Astrocyte of the cerebellum (primary cell): Measurements from ENCODE around the gene TSEN2.
A peak's percentile ranks its signal among the peaks of the same experiment; 100 is the strongest.
"Not testable (repeated sequence)": the region's sequence is repeated elsewhere in the genome, so short reads cannot be mapped to it uniquely, and the experiment has no call there.

Experiments
- DNase-seq: peaks from one replicate; pipeline ENCODE4 v3.0.0-alpha.2; 2011; ENCODE audit warnings: low read depth
- H3K4me3 ChIP-seq: 2 replicates; pipeline ENCODE4 v1.5.1; 2011; ENCODE audit warnings: mild to moderate bottlenecking, low read depth, low read length, moderate library complexity
- in situ Hi-C: cut with HindIII; loops from 2 replicates; pipeline ENCODE4 v1.10.0; 2017; ENCODE audit warnings: low sequenced_read_pairs
- TF ChIP-seq, protein P1 (sequence below): IDR thresholded peaks from 2 replicates; pipeline ENCODE4 v1.5.1; 2012; ENCODE audit warnings: low read length, low read depth, moderate library complexity, mild to moderate bottlenecking; ENCODE audit errors: missing control alignments

TSEN2 gene

DNA sequence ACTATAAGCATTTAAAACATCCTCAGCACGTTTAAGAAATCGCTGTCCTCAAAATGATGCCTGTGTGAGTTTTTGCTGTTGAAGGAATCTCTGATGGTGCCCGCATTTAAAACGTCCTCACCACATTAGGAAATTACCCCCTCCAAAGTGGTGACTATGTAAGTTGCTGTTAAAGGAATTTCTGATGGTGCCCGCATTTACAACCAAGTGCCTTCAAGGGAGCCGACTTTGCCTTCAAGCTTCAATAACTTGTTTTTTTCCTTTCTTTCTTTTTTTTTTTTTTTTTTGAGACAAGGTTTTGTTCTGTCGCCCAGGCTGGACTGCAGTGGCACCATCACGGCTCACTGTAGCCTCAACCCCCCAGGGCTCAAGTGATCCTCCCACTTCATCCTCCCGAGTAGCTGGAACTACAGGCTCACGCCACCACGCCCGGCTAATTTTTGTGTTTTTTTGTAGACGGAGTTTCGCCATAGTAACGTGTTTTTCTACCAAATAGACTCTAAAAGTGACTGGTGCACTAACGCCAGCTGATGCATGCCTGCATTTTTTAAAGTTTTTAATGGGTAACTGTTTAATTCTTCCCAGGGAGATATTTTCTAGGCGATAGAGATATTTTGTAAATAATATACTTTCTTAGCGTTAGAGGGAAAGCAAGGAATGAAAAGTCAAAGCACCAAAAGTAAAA, 19.0 kb upstream of the TSEN2 start:
- no peak for DNase-seq
- no peak overlapping the region for H3K4me3 ChIP-seq
- in situ Hi-C loops, result no loop called here

DNA sequence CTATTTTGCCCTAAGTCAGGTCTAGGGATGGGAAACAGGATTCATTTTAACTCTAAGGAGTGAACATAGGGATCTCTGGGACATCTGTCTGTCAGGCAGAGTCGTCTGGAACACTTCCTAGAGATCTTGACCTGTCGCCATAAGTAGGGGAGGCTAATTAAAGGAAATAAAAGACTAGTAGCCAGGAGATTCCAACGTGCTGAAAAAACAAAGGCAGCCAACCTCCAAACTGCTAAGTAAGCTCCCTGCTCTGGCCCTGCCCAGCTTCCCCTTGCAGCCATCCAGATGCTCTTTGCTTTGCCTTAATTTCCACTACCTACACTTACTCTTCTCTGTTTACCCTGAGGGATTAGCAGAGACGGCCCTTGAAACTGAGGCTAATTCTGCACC, 18.4 kb upstream of the TSEN2 start:
- no peak overlapping the region for H3K4me3 ChIP-seq
- in situ Hi-C loops, result no loop called here
- TF ChIP-seq, protein P1, sequence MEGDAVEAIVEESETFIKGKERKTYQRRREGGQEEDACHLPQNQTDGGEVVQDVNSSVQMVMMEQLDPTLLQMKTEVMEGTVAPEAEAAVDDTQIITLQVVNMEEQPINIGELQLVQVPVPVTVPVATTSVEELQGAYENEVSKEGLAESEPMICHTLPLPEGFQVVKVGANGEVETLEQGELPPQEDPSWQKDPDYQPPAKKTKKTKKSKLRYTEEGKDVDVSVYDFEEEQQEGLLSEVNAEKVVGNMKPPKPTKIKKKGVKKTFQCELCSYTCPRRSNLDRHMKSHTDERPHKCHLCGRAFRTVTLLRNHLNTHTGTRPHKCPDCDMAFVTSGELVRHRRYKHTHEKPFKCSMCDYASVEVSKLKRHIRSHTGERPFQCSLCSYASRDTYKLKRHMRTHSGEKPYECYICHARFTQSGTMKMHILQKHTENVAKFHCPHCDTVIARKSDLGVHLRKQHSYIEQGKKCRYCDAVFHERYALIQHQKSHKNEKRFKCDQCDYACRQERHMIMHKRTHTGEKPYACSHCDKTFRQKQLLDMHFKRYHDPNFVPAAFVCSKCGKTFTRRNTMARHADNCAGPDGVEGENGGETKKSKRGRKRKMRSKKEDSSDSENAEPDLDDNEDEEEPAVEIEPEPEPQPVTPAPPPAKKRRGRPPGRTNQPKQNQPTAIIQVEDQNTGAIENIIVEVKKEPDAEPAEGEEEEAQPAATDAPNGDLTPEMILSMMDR, result no peak
- no peak for DNase-seq

More for the DNA sequence above, 19.0 kb upstream of the TSEN2 start:
- TF ChIP-seq, protein P1, result no peak

DNA sequence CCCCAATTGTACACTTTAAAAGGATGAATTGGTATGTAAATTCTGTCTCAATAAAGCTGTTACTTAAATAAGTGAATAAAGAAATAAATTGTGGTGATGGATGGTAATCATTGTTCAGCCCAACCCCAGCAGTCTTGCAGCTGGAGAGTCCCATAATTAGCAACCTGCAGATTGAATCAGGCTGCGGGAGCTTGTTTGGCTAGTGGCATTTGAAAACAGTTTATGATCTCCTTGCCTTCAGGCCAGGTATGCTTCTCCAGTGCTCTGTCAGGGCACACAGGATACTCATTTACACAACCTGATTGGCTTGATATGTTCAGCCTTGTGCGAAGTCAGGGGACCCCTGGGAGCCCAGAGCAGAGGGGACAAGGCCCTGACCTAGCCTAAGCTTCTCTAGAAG, 16.5 kb upstream of the TSEN2 start:
- TF ChIP-seq, protein P1, result no peak
- DNase-seq, result no peak
- no peak overlapping the region for H3K4me3 ChIP-seq
- in situ Hi-C loops, result no loop called here

DNA sequence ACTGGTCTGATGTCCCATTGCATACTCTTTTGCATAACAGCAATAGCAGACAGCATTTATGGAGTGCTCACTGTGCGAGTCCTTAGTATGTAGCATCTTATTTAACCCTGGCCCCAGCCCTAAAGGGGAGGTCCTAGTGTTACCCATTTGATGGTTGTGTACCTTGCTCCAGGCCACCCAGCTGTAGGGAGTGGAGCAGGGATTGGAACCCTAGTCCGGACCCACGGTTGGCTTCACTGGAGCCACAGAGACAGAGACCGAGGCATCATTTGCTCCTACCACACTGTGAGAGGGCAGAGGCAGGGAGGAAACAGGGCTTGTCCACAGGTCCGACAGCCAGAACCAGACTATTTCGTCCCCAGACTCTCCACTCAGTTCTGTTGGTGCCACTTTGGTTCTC, 16.0 kb upstream of the TSEN2 start:
- in situ Hi-C loops, result no loop called here
- TF ChIP-seq, protein P1, result no peak
- no peak overlapping the region for H3K4me3 ChIP-seq
- DNase-seq, result no peak

DNA sequence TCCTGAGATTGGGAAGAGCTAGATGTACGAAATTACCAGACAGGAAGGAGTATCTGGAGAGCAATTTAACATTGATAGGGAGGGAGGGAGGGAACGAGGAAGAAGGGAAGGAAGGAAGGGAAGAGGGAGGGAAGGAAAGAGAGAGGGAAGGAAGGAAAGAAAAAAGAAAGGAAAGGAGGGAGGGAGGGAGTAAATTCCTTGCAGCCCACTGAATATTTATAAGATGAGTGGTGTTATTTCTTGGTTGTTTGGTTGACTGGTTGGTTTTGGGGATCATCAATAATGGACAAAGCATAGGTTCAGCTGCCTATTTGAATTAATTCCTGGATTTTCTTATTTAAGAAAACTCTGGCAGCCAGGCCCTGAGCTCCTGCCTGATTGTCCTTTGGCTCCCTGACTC, 15.5 kb upstream of the TSEN2 start:
- in situ Hi-C loops, result no loop called here

DNA sequence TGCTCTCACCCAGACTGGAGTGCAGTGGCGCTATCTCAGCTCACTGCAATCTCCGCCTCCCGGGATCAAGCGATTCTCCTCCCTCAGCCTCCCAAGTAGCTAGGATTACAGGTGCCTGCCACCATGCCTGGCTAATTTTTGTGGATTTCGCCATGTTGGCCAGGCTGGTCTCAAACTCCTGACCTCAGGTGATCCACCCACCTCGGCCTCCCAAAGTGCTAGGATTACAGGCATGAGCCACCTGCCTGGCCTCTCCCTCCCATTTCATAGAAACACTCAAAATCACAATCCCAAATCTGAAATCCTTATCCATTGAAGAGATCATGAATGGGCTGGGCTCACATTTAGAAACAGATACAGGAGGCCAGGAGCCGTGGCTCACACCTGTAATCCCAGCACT, 15.1 kb upstream of the TSEN2 start:
- in situ Hi-C loops, DNase-seq, H3K4me3 ChIP-seq: not testable (repeated sequence)

More for the DNA sequence above, 15.5 kb upstream of the TSEN2 start:
- DNase-seq, result no peak
- TF ChIP-seq, protein P1, result no peak
- no peak overlapping the region for H3K4me3 ChIP-seq

DNA sequence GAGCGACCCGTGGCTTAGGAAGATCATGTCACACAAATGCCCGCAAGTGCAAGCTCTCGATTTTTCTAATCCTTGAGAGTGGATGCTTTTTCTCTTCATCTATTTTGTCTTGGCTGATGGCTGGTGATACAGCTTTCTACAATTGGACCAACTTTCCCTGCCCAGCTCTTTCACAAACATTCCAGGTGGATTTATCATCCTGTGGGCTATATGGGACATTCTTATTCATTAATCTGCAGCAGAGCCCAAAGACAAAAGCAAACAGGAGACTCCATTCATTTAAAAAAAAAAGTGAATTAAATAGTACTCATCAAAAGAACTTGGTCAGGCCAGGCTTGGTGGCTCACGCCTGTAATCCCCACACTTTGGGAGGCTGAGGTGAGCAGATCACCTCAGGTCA, 14.2 kb upstream of the TSEN2 start:
- TF ChIP-seq, protein P1, result no peak
- in situ Hi-C loops, result no loop called here
- DNase-seq, result peak; percentile 23
- no peak overlapping the region for H3K4me3 ChIP-seq
